Left forelimb (tissue), 1 donor: ENCODE measurements around the gene ENKD1.
A peak's percentile ranks its signal among the peaks of the same experiment; 100 is the strongest.
"Not testable (repeated sequence)": the region's sequence is repeated elsewhere in the genome, so short reads cannot be mapped to it uniquely, and the experiment has no call there.

Source experiments
- DNase-seq: peaks from one replicate; pipeline ENCODE4 v3.0.0-alpha.2; 2018; ENCODE audit warnings: low spot score

The ENKD1 gene

GRCh38 chr16:67666559-67667452, at the start of gene ENKD1, which contains the start of gene C16orf86:
Gene ENKD1 (minus strand): TSS chr16:67666750. CDS start chr16:67666442, 308 bp downstream.
Gene C16orf86 (plus strand): TSS chr16:67666814. CDS start chr16:67666971, 157 bp downstream.
- peak; percentile 86 for DNase-seq

- DNase-seq: no peak
Measured at GRCh38 chr16:67716097-67716496, 49.5 kb upstream of the ENKD1 start.

- no peak for DNase-seq
Measured at GRCh38 chr16:67714522-67714921, 48.0 kb upstream of the ENKD1 start.

GRCh38 chr16:67713647-67714273, 47.2 kb upstream of the ENKD1 start:
- no peak for DNase-seq

GRCh38 chr16:67710607-67711006, 44.1 kb upstream of the ENKD1 start:
- DNase-seq: no peak

GRCh38 chr16:67709050-67709449, 42.5 kb upstream of the ENKD1 start:
- DNase-seq: no peak

- DNase-seq: no peak
Measured at GRCh38 chr16:67708368-67708771, 41.8 kb upstream of the ENKD1 start.

GRCh38 chr16:67707790-67708189, 41.2 kb upstream of the ENKD1 start:
- no peak for DNase-seq

GRCh38 chr16:67707210-67707609, 40.7 kb upstream of the ENKD1 start:
- DNase-seq: no peak

GRCh38 chr16:67704110-67704509, 37.6 kb upstream of the ENKD1 start:
- no peak for DNase-seq

- no peak for DNase-seq
Measured at GRCh38 chr16:67703626-67704025, 37.1 kb upstream of the ENKD1 start.

- DNase-seq: no peak
Measured at GRCh38 chr16:67702130-67702529, 35.6 kb upstream of the ENKD1 start.

GRCh38 chr16:67701420-67701819, 34.9 kb upstream of the ENKD1 start:
- no peak for DNase-seq

- no peak for DNase-seq
Measured at GRCh38 chr16:67699265-67699664, 32.7 kb upstream of the ENKD1 start.

GRCh38 chr16:67697422-67698185, 31.1 kb upstream of the ENKD1 start:
- DNase-seq: no peak

- no peak for DNase-seq
Measured at GRCh38 chr16:67694611-67695010, 28.1 kb upstream of the ENKD1 start.

GRCh38 chr16:67693517-67694285, 27.2 kb upstream of the ENKD1 start:
- DNase-seq: not testable (repeated sequence)

GRCh38 chr16:67685388-67686112, 19.0 kb upstream of the ENKD1 start:
- no peak for DNase-seq

- no peak for DNase-seq
Measured at GRCh38 chr16:67683767-67684166, 17.2 kb upstream of the ENKD1 start.

- DNase-seq: no peak
Measured at GRCh38 chr16:67679935-67680897, 13.7 kb upstream of the ENKD1 start.
